Mesendoderm (in vitro differentiated cells): ENCODE results near the gene PPOX.
A peak's percentile ranks its signal among the peaks of the same experiment; 100 is the strongest.

Experiments used
- DNase-seq: peaks from one replicate; pipeline ENCODE4 v3.0.0; 2013
- H2AK5ac ChIP-seq: 2 replicates; pipeline ENCODE4 v1.6.1; 2013; ENCODE audit warnings: low read length, inconsistent platforms
- H2BK120ac ChIP-seq: 2 replicates; pipeline ENCODE4 v1.6.1; 2013; ENCODE audit warnings: low read depth, mild to moderate bottlenecking, low read length, moderate library complexity, mixed read lengths
- H2BK15ac ChIP-seq: replicated peaks from 2 replicates; pipeline ENCODE4 v1.6.1; 2013; ENCODE audit warnings: low read depth, mild to moderate bottlenecking, moderate library complexity
- H2BK5ac ChIP-seq: 2 replicates; pipeline ENCODE4 v1.6.1; 2013; ENCODE audit warnings: low read length, inconsistent platforms
- H3K18ac ChIP-seq: 2 replicates; pipeline ENCODE4 v1.6.1; 2013; ENCODE audit warnings: mild to moderate bottlenecking, low read length, mixed read lengths
- H3K23ac ChIP-seq: one replicate; pipeline ENCODE4 v1.6.1; 2013; ENCODE audit warnings: low read length
- H3K27ac ChIP-seq: 2 replicates; pipeline ENCODE4 v1.5.1; 2013; ENCODE audit warnings: low read depth, mild to moderate bottlenecking, inconsistent platforms, low read length, moderate library complexity
- H3K27me3 ChIP-seq: 2 replicates; pipeline ENCODE4 v1.6.1; 2013; ENCODE audit warnings: low read length, control low read depth, mild to moderate bottlenecking, inconsistent platforms; ENCODE audit not compliant: insufficient read depth, poor library complexity
- H3K36me3 ChIP-seq: 2 replicates; pipeline ENCODE4 v1.6.1; 2013; ENCODE audit warnings: low read length, inconsistent platforms; ENCODE audit not compliant: control insufficient read depth, insufficient read depth
- H3K4ac ChIP-seq: one replicate; pipeline ENCODE4 v1.6.1; 2013; ENCODE audit warnings: low read depth, mild to moderate bottlenecking, low read length, moderate library complexity
- H3K4me1 ChIP-seq: 2 replicates; pipeline ENCODE4 v1.6.1; 2013; ENCODE audit warnings: low read depth, low read length, inconsistent platforms; ENCODE audit not compliant: control insufficient read depth
- H3K4me2 ChIP-seq: 2 replicates; pipeline ENCODE4 v1.6.1; 2013; ENCODE audit warnings: low read length
- H3K4me3 ChIP-seq: 2 replicates; pipeline ENCODE4 v1.5.1; 2013; ENCODE audit warnings: mild to moderate bottlenecking, low read length
- H3K56ac ChIP-seq: one replicate; pipeline ENCODE4 v1.6.1; 2013; ENCODE audit warnings: low read length
- H3K79me1 ChIP-seq: 2 replicates; pipeline ENCODE4 v1.6.1; 2013; ENCODE audit warnings: low read length, inconsistent platforms
- H3K79me2 ChIP-seq: 2 replicates; pipeline ENCODE4 v1.6.1; 2013; ENCODE audit warnings: mild to moderate bottlenecking, low read length; ENCODE audit not compliant: control insufficient read depth, insufficient read depth
- H3K9ac ChIP-seq: 2 replicates; pipeline ENCODE4 v1.6.1; 2013; ENCODE audit warnings: low read length, inconsistent platforms
- H4K5ac ChIP-seq: one replicate; pipeline ENCODE4 v1.6.1; 2013; ENCODE audit warnings: low read length
- H4K8ac ChIP-seq: one replicate; pipeline ENCODE4 v1.6.1; 2013; ENCODE audit warnings: low read depth, mild to moderate bottlenecking, control low read depth, low read length, moderate library complexity
- WGBS: extraction: QIAGEN DNeasy Blood & Tissue Kit; methylation state at CpG from one replicate; pipeline ENCODE4 v1.1.7; 2013; ENCODE audit warnings: low lambda C conversion rate, missing lambda C conversion rate; ENCODE audit not compliant: insufficient coverage; ENCODE audit errors: extremely low coverage; 5-methylcytosine and 5-hydroxymethylcytosine counted together

Gene PPOX

GRCh38 chr1:161188381-161188780 is 22.2 kb downstream of the PPOX start:
- DNase-seq = no peak
- H3K4me1 ChIP-seq = no peaks in the 10 kb centered on the region
- WGBS = no CpG with 5 or more reads among the region's 6 CpGs

GRCh38 chr1:161189036-161189435 is 22.8 kb downstream of the PPOX start:
- no peaks in the 10 kb centered on the region for H3K79me2 ChIP-seq
- H3K4me3 ChIP-seq = no peak overlapping the region
- H2BK15ac ChIP-seq = no peak overlapping the region
- H3K4ac ChIP-seq = no peak overlapping the region
- no peaks in the 10 kb centered on the region for H3K27me3 ChIP-seq
- H4K8ac ChIP-seq = no peak overlapping the region
- no peaks in the 10 kb centered on the region for H3K4me1 ChIP-seq
- H3K9ac ChIP-seq = no peak overlapping the region
- H2BK120ac ChIP-seq = no peak overlapping the region
- DNase-seq = no peak
- no peak overlapping the region for H3K27ac ChIP-seq
- no peak overlapping the region for H4K5ac ChIP-seq
- WGBS = no CpG with 5 or more reads among the region's 5 CpGs
- no peak overlapping the region for H2AK5ac ChIP-seq
- H3K23ac ChIP-seq = no peak overlapping the region
- no peaks in the 10 kb centered on the region for H3K36me3 ChIP-seq
- H3K18ac ChIP-seq = no peak overlapping the region
- no peak overlapping the region for H2BK5ac ChIP-seq
- no peak overlapping the region for H3K4me2 ChIP-seq
- no peak overlapping the region for H3K56ac ChIP-seq
- H3K79me1 ChIP-seq = no peaks in the 10 kb centered on the region

More at GRCh38 chr1:161188381-161188780, 22.2 kb downstream of the PPOX start:
- Histone ChIP-seq H3K79me1 (no peaks in the 10 kb centered on the region), H2BK15ac (no peak overlapping the region), H4K8ac (no peak overlapping the region), H3K23ac (no peak overlapping the region), H3K79me2 (no peaks in the 10 kb centered on the region), H3K27ac (no peak overlapping the region), H3K4me3 (no peak overlapping the region), H3K18ac (no peak overlapping the region), H2BK120ac (no peak overlapping the region), H2AK5ac (no peak overlapping the region), H3K9ac (no peak overlapping the region), H3K36me3 (no peaks in the 10 kb centered on the region), H3K56ac (no peak overlapping the region), H4K5ac (no peak overlapping the region), H3K4me2 (no peak overlapping the region), H3K4ac (no peak overlapping the region), H3K27me3 (no peaks in the 10 kb centered on the region), H2BK5ac (no peak overlapping the region)

- Histone ChIP-seq H2AK5ac (no peak overlapping the region), H3K4me2 (no peak overlapping the region), H2BK15ac (no peak overlapping the region), H4K5ac (no peak overlapping the region), H3K4ac (no peak overlapping the region), H3K18ac (no peak overlapping the region), H3K79me2 (no peaks in the 10 kb centered on the region), H3K9ac (no peak overlapping the region), H3K79me1 (no peaks in the 10 kb centered on the region), H3K56ac (no peak overlapping the region), H3K4me3 (no peak overlapping the region), H3K23ac (no peak overlapping the region), H2BK5ac (no peak overlapping the region), H3K4me1 (no peaks in the 10 kb centered on the region), H2BK120ac (no peak overlapping the region), H3K27ac (no peak overlapping the region), H4K8ac (no peak overlapping the region), H3K27me3 (no peaks in the 10 kb centered on the region), H3K36me3 (no peaks in the 10 kb centered on the region)
- WGBS = no CpG with 5 or more reads among the region's 22 CpGs
- DNase-seq = no peak
Observed at GRCh38 chr1:161190962-161191521, 24.8 kb downstream of the PPOX start.

GRCh38 chr1:161191971-161192370 is 25.7 kb downstream of the PPOX start:
- WGBS = no CpG with 5 or more reads among the region's 8 CpGs
- Histone ChIP-seq H3K4me3 (no peak overlapping the region), H4K8ac (no peak overlapping the region), H3K9ac (no peak overlapping the region), H3K79me1 (no peaks in the 10 kb centered on the region), H3K36me3 (no peaks in the 10 kb centered on the region), H3K18ac (no peak overlapping the region), H3K23ac (no peak overlapping the region), H3K27me3 (no peaks in the 10 kb centered on the region), H4K5ac (no peak overlapping the region), H3K56ac (no peak overlapping the region), H2BK120ac (no peak overlapping the region), H2BK5ac (no peak overlapping the region), H3K4ac (no peak overlapping the region), H2AK5ac (no peak overlapping the region), H3K27ac (no peak overlapping the region), H2BK15ac (no peak overlapping the region), H3K4me1 (peaks cover 1% of the 10 kb centered on the region), H3K79me2 (no peaks in the 10 kb centered on the region), H3K4me2 (no peak overlapping the region)
- no peak for DNase-seq

- Histone ChIP-seq H3K4me3 (no peak overlapping the region), H3K18ac (no peak overlapping the region), H3K79me1 (no peaks in the 10 kb centered on the region), H2BK5ac (no peak overlapping the region), H2BK120ac (no peak overlapping the region), H3K36me3 (no peaks in the 10 kb centered on the region), H3K27ac (no peak overlapping the region), H2BK15ac (no peak overlapping the region), H3K4ac (no peak overlapping the region), H3K27me3 (no peaks in the 10 kb centered on the region), H4K5ac (no peak overlapping the region), H4K8ac (no peak overlapping the region), H3K4me2 (no peak overlapping the region), H3K4me1 (peaks cover 8% of the 10 kb centered on the region), H3K56ac (no peak overlapping the region), H3K79me2 (no peaks in the 10 kb centered on the region), H2AK5ac (no peak overlapping the region), H3K23ac (no peak overlapping the region), H3K9ac (no peak overlapping the region)
- no CpG with 5 or more reads among the region's 15 CpGs for WGBS
- DNase-seq = peak; percentile 83
Observed at GRCh38 chr1:161192476-161193465, 26.5 kb downstream of the PPOX start.
